ENCODE data around the gene EP400. TPM values are rescaled to one million over a fixed set of nuclear protein-coding genes. Genes with fewer than 3 reads are reported as not detected.
"Not testable (repeated sequence)": the region's sequence is repeated elsewhere in the genome, so short reads cannot be mapped to it uniquely, and the experiment has no call there.

EP400 gene
- total RNA-seq, 1 experiment from 2014 or later = 3.9 TPM

DNA sequence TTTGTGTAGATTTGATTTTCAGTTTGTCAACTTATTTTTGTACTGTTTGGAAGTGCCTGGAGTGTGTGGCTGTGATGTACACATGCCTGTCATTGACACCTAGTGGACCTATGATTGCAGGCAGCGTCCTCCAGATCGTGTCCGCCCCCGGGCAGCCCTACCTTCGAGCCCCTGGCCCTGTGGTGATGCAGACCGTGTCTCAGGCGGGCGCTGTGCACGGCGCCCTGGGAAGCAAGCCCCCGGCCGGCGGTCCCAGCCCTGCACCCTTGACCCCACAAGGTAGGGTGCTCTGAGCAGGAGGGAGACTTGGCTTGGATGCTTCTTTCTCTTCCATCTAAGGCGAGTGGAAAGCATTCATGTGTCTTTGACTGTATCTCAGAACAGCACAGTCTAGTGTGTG, 75.8 kb downstream of the EP400 start:
- DNase-seq (ENCODE audit: low read depth) = no peak
- in situ Hi-C loops (cut with HindIII; ENCODE audit: low pct_unique_long_range_greater_than_20kb, low sequenced_read_pairs) = no loop called here

DNA sequence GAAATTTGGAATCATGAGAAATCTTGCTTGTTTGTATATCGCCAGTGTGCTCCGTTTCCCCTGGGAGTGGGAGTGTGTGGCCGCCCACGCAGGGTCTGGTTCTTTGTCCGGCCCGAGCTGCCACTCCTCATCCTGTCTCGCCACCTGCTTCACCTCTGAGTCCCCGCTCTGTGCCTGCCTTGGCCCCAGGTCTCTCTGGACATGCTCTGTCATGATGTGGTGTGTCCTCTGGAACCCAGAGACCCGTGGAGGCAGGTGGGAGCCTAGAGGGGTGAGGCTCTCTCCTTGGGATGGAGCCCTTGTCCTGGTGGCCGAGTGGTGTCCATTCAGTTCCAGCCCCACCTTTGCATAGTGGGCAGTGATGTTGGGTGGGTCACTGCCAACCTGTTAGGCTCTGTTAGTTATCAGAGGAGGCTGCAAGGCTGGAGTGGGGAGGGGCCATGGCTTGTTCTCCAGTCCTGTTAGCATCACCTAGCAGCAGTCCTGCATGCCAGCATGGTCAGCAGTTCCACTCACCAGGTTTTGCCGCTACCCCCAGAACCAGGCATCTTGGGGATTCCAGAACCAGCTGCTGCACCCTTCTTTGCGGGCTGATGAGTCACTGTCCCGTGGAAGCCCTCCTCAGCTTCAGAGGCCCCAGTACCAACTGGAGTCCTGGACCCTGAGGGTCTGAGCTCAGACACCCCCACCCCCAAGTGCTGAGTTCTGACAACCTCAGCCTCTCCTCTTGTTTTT, 76.5 kb downstream of the EP400 start:
- no peak for DNase-seq (ENCODE audit: low read depth)
- in situ Hi-C loops (cut with HindIII; ENCODE audit: low pct_unique_long_range_greater_than_20kb, low sequenced_read_pairs) = no loop called here

DNA sequence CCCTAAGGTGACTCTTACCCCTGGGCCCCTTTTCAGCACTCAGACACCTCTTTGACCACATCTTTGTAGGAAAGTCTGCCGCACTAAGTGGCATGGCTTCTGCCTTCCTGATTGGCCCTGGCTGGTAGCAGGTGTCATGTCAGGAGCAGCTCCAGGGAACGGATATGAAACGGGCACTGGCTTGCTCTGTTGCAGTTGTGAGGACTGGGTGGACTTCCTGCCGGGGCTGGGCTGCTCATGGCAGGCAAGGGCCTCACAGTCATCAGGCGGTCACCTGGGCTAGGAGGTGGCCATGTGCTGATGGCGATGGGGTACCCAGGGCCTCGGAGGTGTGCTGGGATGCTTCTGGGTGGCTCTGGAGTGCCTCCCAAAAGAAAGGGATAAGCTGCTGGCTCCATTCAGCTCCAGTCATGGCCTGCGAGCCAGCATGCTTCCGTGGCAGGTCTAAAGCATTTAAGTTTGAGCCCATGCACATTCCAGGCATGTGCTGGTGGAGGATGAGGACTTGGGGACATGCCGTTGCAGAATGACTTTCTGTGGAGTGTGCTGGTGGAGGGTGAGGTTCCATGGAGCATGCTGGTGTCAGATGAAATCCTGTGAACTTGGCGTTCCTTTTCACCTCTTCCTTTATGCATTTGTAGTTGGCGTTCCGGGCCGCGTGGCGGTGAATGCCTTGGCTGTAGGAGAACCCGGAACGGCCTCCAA, 77.2 kb downstream of the EP400 start:
- in situ Hi-C loops (cut with HindIII; ENCODE audit: low pct_unique_long_range_greater_than_20kb, low sequenced_read_pairs) = no loop called here
- no peak for DNase-seq (ENCODE audit: low read depth)

DNA sequence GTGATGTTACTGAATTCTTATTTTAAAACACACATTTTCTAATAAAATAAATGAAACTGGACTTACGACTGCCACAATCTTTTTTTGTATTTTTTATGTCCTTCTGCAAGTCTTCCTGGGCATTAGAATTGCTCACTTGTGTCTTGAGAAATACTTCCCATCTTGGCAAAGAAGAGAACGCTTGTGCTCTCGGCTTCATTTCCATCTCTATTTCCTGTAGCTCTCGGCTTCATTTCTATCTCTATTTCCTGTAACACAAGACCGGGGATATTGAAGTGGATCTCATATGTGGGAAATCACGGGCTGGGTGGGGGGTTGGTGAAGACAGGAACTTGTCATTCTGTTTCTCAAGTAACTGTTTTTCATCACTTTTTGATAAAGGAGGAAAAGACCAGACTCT, 77.9 kb downstream of the EP400 start:
- DNase-seq (ENCODE audit: low read depth) = no peak
- in situ Hi-C loops (cut with HindIII; ENCODE audit: low pct_unique_long_range_greater_than_20kb, low sequenced_read_pairs) = no loop called here

DNA sequence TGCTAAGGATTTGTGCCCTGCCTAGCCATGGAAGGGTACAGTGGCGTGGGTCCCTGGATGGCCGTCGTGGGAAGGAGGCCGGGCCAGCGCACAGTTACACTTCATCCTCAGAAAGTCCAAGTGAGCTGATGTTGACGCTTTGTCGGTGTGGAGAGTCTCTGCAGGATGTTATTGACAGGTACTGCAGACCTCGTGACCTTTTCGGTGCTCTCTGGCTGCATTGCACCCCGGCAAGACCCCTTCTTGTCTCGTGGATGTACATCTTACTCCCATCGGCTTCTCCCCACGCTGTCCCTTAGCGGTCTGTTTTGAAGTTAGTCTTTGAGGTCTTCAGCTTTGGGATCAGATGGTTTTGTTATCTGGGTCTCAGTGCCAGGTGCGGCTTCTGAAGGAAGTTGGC, 78.4 kb downstream of the EP400 start:
- no peak for DNase-seq (ENCODE audit: low read depth)
- in situ Hi-C loops (cut with HindIII; ENCODE audit: low pct_unique_long_range_greater_than_20kb, low sequenced_read_pairs) = no loop called here

DNA sequence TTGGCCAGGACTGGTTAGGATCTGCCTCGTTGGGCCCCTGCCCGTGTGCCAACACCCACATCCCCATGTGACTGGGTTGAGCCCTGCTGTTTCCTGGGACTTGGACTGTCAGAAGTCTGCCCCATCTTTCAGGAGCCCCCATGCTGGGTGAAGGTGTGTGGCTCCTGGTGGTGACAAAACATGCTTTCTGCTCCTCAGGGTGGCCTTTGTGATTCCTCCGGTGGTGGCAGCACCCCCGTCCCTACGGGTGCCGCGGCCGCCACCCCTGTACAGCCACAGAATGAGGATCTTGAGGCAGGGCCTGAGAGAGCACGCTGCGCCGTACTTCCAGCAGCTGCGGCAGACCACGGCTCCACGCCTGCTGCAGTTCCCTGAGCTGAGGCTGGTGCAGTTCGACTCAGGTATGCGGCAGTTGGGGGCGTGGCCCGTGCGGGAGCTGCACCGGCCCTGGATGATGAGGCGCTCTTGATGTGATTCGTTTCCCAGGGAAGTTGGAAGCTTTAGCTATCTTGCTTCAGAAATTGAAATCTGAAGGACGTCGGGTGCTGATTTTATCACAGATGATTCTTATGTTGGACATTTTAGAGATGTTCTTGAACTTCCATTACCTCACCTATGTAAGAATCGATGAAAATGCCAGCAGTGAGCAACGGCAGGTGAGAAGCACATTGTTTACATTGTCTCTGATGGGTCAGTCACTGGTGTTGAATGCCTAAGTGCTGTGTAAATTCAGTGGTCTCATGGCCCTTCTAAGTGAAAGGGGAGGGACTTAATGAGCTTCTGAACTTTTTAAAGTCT, 80.0 kb downstream of the EP400 start:
- DNase-seq (ENCODE audit: low read depth) = no peak
- in situ Hi-C loops (cut with HindIII; ENCODE audit: low pct_unique_long_range_greater_than_20kb, low sequenced_read_pairs) = no loop called here

DNA sequence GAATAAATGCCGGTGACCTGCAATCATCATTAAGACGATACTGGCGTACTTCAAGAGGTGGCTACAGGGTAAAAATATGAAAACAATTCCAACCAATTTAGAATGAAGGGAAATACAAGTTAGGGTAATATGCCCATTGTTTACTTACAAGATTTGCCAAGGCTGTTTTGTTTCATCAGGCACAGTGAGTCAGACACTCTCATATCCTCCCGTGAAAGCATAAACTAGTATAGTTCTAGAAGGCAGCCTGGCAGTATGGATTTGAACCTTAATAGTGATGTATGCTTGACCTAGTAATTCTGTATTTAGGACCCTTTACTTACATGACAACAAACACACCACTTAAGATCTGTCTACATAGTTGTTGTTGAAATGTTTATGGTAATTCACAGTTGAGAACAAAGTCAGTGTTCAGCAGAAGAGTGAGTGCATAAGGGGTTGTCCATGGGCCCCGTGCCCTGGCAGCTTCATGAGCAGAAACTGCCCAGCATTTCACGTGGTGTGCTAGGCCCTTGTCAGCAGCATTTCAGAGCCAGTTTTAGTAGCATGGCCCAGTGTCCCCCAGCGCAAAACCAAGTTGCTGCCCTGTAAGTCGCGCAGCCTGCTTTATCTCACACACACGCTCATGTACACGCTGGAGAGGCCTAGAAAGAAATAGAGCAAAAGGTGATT, 80.8 kb downstream of the EP400 start:
- no peak for DNase-seq (ENCODE audit: low read depth)
- in situ Hi-C loops (cut with HindIII; ENCODE audit: low pct_unique_long_range_greater_than_20kb, low sequenced_read_pairs) = no loop called here

DNA sequence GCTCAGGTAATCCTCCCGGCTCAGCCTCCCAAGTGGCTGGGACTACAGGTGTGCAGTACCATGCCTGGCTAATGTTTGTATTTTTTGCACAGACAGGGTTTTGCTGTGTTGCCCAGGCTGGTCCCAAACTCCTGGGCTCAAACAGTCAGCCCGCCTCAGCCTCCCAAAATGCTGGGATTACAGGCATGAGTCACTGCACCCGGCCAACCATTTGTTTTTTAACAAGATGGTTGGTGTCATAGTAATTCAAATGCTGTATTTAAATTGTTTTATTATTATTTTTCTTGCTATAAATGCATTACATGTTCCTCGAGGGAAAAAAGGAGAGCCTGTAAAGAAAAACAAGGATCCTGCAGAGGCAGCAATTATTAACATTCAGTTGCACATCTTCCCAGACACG, 83.9 kb downstream of the EP400 start:
- DNase-seq (ENCODE audit: low read depth) = no peak
- in situ Hi-C loops (cut with HindIII; ENCODE audit: low pct_unique_long_range_greater_than_20kb, low sequenced_read_pairs) = no loop called here

DNA sequence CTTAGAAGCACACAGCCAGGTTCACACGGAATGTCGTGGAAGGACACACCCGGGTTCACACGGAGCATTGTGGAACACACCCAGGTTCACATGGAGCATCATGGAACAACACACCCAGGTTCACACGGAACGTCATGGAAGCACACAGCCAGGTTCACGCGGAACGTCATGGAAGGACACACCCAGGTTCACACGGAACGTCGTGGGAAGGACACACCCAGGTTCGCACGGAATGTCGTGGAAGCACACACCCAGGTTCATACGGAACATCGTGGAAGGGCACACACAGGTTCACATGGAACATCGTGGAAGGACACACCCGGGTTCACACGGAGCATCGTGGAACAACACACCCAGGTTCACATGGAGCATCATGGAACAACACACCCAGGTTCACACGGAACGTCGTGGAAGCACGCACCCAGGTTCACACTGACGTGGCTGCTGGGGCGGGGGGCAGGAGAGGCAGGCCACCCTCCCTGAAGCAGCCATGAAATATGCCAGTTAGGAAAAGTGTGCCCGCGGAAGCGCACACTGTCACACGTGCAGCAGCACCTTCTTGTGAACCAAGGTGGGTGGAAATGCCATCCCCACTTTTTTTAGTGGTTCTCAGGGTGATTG, 86.4 kb downstream of the EP400 start:
- in situ Hi-C loops (cut with HindIII; ENCODE audit: low pct_unique_long_range_greater_than_20kb, low sequenced_read_pairs) = no loop called here
- no peak for DNase-seq (ENCODE audit: low read depth)

DNA sequence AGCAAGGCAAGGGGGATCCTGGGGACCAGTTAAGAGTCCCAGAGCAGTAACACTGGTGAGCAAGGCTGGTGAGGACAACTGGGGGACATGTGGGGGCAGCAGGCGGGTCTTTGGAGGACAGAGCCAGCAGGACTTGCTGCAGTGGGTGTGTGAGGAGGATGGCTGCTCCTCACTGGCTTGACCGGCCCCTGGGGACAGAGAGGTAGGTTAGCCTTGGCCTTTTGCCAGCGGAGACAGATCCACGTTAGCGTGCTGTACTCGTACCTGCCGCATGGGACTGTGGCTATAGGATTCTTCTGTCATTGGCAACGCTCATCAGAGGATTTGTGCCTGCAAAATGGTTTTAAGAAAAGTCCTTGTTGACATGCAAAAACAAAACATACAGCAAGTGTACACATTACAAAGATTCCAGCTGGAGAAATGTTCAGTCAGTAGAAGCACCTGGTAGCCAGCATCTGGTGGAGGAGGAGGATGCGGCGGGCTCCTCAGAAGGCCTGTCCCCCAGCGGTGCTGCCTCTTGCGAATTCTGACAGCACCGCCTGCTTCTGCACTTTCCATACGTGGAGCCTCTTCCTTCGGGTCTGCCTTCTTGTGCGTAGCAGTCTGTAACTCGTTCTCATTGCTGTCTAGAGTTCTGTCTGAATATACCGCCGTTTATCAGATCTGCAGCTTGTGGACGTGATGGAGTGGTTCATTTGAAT, 91.3 kb downstream of the EP400 start:
- DNase-seq (ENCODE audit: low read depth) = no peak
- in situ Hi-C loops (cut with HindIII; ENCODE audit: low pct_unique_long_range_greater_than_20kb, low sequenced_read_pairs) = no loop called here

DNA sequence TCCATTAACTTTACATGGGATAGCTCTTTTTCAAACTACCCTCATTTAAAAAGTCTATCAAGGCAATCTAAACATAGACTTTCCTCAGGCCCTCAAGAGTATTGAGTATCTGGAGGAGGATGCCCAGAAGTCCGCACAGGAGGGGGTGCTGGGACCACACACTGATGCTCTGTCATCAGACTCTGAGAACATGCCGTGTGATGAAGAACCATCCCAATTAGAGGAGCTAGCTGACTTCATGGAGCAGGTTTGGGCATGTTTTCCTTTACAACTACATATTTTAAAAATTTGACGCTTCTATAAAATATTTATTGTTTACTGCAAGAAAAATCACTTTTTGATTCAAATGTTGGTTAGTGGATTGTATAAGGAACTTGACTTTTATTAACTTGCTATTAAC, 93.5 kb downstream of the EP400 start:
- no peak for DNase-seq (ENCODE audit: low read depth)

DNA sequence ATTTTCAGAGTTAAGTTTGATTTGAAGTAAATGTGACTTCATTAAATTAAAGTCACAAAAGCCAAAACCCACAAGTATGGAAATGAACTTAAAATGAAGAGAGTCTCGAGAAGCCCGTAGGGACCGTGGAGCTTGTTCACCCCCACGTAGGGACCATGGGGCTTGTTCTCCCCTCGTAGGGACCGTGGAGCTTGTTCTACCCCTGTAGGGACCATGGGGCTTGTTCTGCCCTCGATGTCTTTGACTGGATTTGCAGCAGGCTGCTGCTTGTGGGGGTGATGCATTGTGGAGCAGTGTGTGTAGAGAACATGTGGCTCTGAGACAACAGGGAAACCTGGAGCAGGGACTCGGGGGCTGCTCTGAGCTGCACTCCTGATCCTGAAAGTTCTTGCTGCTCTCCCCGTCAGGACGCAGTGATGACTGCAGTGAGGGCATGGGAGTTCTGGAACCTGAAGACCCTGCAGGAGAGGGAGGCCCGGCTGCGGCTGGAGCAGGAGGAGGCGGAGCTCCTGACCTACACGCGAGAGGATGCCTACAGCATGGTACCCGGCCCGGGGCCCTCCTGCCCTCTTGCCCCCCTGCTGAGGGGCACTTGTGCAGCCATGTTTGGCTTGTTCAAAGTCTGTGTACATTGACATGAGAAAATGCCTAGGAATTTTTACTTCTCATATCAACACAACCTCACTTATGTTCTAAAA, 94.2 kb downstream of the EP400 start:
- no peak for DNase-seq (ENCODE audit: low read depth)
- in situ Hi-C loops (cut with HindIII; ENCODE audit: low pct_unique_long_range_greater_than_20kb, low sequenced_read_pairs) = no loop called here

More for the DNA sequence above, 93.5 kb downstream of the EP400 start:
- in situ Hi-C loops (cut with HindIII; ENCODE audit: low pct_unique_long_range_greater_than_20kb, low sequenced_read_pairs) = no loop called here

DNA sequence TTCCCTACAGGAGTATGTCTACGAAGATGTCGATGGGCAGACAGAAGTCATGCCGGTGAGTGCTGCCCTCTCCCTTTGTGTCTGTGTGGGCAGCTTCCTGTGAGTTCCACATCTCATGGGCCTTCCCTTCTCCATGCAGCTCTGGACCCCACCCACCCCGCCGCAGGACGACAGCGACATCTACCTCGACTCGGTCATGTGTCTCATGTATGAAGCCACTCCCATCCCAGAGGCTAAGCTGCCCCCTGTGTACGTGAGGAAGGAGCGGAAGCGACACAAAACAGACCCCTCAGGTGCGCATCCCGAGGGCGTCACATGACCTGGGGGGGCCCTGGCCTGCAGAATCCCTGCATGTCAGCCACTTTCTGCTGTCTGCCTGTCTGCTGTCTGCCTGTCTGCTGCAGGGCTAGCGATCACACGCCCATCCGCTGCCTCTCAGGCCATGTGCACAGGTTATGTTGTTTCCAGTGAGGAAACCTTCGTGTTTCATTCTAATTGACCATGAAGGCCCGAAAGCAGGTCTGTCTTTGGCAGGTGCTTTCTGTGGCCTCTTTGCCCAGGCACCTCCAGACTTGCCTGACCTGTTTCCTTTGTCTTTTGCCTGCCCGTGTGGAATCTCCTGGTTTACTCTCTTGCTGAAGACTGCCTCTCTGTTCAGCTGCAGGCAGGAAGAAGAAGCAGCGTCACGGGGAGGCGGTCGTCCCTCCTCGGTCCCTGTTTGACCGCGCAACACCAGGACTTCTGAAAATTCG, 95.1 kb downstream of the EP400 start:
- DNase-seq (ENCODE audit: low read depth) = no peak
- in situ Hi-C loops (cut with HindIII; ENCODE audit: low pct_unique_long_range_greater_than_20kb, low sequenced_read_pairs) = no loop called here

DNA sequence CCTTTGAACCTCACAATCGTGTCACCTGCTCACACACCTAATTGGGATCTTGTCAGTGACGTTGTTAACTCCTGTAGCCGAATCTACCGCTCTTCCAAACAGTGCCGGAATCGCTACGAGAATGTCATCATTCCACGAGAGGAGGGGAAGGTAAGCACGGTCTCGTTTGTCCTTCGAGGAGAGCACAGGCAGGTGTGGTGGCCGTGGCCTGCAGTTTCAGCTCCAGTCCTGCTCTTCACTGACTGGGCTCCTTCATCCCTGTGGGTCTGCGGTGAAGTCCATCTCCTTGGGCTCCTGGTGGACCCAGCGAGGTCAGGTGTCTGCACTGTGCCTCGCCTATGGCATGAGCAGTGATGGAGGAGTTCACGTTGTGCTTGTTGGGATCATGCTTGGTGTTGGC, 96.0 kb downstream of the EP400 start:
- in situ Hi-C loops (cut with HindIII; ENCODE audit: low pct_unique_long_range_greater_than_20kb, low sequenced_read_pairs) = no loop called here

DNA sequence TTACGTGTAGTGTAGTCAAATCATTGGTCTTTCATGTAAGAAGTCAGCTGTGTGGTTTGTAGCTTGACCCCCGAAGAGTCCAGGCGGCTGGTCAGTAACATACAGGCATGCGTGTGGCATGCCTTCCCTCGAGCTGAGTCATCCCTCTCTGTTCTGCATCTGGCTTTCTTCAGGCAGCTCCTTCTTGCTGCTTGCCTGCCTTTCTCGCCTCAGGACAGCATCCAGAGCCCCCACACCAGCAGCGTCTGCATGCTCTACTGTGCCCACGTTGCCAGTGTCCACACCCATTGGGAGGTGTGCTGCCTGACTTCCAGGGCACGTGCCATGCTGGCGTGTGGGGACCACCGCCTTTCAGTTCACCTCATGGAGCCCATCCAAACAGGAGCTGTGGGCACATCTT, 96.8 kb downstream of the EP400 start:
- in situ Hi-C loops (cut with HindIII; ENCODE audit: low pct_unique_long_range_greater_than_20kb, low sequenced_read_pairs) = no loop called here
- no peak for DNase-seq (ENCODE audit: low read depth)

More for the DNA sequence above, 96.0 kb downstream of the EP400 start:
- DNase-seq (ENCODE audit: low read depth) = no peak

DNA sequence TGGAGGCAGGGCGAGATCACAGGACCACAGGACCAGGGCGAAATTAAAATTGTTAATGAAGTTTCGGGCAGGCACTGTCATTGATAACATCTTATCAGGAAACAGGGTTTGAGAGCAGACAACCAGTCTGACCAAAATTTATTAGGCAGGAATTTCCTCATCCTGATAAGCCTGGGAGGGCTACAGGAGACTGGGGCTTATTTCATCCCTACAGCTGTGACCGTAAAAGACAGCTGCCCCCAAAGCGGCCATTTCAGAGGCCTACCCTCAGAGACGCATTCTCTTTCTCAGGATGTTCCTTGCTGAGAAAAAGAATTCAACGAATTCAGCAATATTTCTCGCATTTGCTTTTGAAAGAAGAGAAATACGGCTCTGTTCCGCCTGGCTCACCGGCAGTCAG, 97.9 kb downstream of the EP400 start:
- DNase-seq (ENCODE audit: low read depth); in situ Hi-C loops (cut with HindIII; ENCODE audit: low pct_unique_long_range_greater_than_20kb, low sequenced_read_pairs): not testable (repeated sequence)

DNA sequence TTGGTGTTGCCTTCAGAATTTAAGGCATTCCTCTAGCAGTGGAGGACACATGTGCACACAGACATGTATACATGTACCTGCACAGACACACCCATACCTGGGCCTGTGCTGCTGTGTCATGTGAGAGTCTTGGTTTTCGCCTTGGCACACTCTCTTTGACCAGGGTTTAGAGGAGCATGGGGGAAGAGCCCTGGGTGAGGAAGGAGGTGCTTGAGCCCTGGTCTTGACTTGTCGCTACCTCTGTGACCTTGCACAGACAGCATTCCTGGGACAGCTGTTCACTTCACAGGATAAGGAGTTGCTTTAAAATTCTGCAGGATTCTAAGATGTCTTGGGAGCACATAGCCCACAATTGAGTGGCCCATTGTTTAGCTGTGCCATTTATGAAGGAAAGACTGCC, 99.7 kb downstream of the EP400 start:
- in situ Hi-C loops (cut with HindIII; ENCODE audit: low pct_unique_long_range_greater_than_20kb, low sequenced_read_pairs) = no loop called here
- no peak for DNase-seq (ENCODE audit: low read depth)

Data from Caki2 (cell line).